GM10266 (cell line): Measurements from ENCODE around the gene STMND1.

ENCODE experiments used
- DNase-seq: peaks from one replicate; pipeline ENCODE4 v3.0.0; 2012; ENCODE audit errors: extremely low spot score
- CTCF ChIP-seq: IDR thresholded peaks from 2 replicates; pipeline ENCODE4 v1.5.1; 2012; ENCODE audit warnings: mild to moderate bottlenecking, low read depth; ENCODE audit not compliant: control insufficient read depth, insufficient read depth; ENCODE audit errors: missing control alignments

STMND1 gene

GRCh38 chr6:17098538-17098937 lies 3.3 kb upstream of the STMND1 start:
- no peak for TF ChIP-seq CTCF
- no peak for DNase-seq

- DNase-seq: no peak
- TF ChIP-seq CTCF: no peak
These were observed 2.3 kb upstream of the STMND1 start for GRCh38 chr6:17099401-17100059.

GRCh38 chr6:17100806-17101205 lies 1.0 kb upstream of the STMND1 start:
- no peak for TF ChIP-seq CTCF
- no peak for DNase-seq

- DNase-seq: no peak
- no peak for TF ChIP-seq CTCF
These were observed 514 bp downstream of the STMND1 start for GRCh38 chr6:17102258-17102870.

- DNase-seq: no peak
- no peak for TF ChIP-seq CTCF
These were observed 1.9 kb downstream of the STMND1 start for GRCh38 chr6:17103715-17104114.

GRCh38 chr6:17107863-17108262 lies 6.0 kb downstream of the STMND1 start:
- DNase-seq: no peak
- no peak for TF ChIP-seq CTCF
